Measurements from ENCODE around the gene GDF9. TPM values are rescaled to one million over a fixed set of nuclear protein-coding genes. Genes with fewer than 3 reads are reported as not detected.
A peak's percentile ranks its signal among the peaks of the same experiment; 100 is the strongest.

The GDF9 gene
- polyA plus RNA-seq, 1 donor, result 0.51 TPM

GRCh38 chr5:132873119-132873929, 7.1 kb upstream of the GDF9 start, which contains the start of gene LEAP2:
Gene LEAP2 (plus strand): TSS chr5:132873668. CDS start chr5:132873695, 27 bp downstream.
- DNase-seq, result peak; percentile 82 to 94
- Histone ChIP-seq H3K4me1 (ENCODE audit: control insufficient read depth, insufficient read depth, low read length) (peaks cover 30% of the 10 kb centered on the region), H3K4me3 (ENCODE audit: low read length) (no peak within 1 kb of the TSS), H3K27me3 (ENCODE audit: control insufficient read depth, insufficient read depth, low read length) (no peaks in the 10 kb centered on the region), H3K36me3 (ENCODE audit: control insufficient read depth, insufficient read depth, low read length) (peaks cover 38% of the 10 kb centered on the region), H3K9me3 (ENCODE audit: control insufficient read depth, low read depth, low read length) (peaks cover 2% of the 10 kb centered on the region), H3K27ac (ENCODE audit: low read length) (peak within 1 kb of the TSS; percentile 88)
- 80% methylated on average over 1 of the region's 6 CpGs for WGBS (ENCODE audit: insufficient coverage, low lambda C conversion rate)

- peak in 1 of 2 donors; percentile 61 for DNase-seq
- no CpG with 5 or more reads among the region's 1 CpG for WGBS (ENCODE audit: insufficient coverage, low lambda C conversion rate)
- no peak overlapping the region for H3K4me3 ChIP-seq (ENCODE audit: low read length)
- H3K36me3 ChIP-seq (ENCODE audit: control insufficient read depth, insufficient read depth, low read length), result peaks cover 38% of the 10 kb centered on the region
- H3K4me1 ChIP-seq (ENCODE audit: control insufficient read depth, insufficient read depth, low read length), result peaks cover 30% of the 10 kb centered on the region
- H3K27ac ChIP-seq (ENCODE audit: low read length), result peak overlapping the region; percentile 88
- H3K27me3 ChIP-seq (ENCODE audit: control insufficient read depth, insufficient read depth, low read length), result no peaks in the 10 kb centered on the region
- peaks cover 2% of the 10 kb centered on the region for H3K9me3 ChIP-seq (ENCODE audit: control insufficient read depth, low read depth, low read length)
Observed at GRCh38 chr5:132872788-132873118, 6.5 kb upstream of the GDF9 start.

- no peaks in the 10 kb centered on the region for H3K27me3 ChIP-seq (ENCODE audit: control insufficient read depth, insufficient read depth, low read length)
- peaks cover 38% of the 10 kb centered on the region for H3K36me3 ChIP-seq (ENCODE audit: control insufficient read depth, insufficient read depth, low read length)
- H3K9me3 ChIP-seq (ENCODE audit: control insufficient read depth, low read depth, low read length), result peaks cover 2% of the 10 kb centered on the region
- H3K27ac ChIP-seq (ENCODE audit: low read length), result peak overlapping the region; percentile 88
- no peak for DNase-seq
- H3K4me1 ChIP-seq (ENCODE audit: control insufficient read depth, insufficient read depth, low read length), result peaks cover 36% of the 10 kb centered on the region
- no peak overlapping the region for H3K4me3 ChIP-seq (ENCODE audit: low read length)
- no CpG with 5 or more reads among the region's 5 CpGs for WGBS (ENCODE audit: insufficient coverage, low lambda C conversion rate)
Observed at GRCh38 chr5:132871459-132872284, 5.4 kb upstream of the GDF9 start.

GRCh38 chr5:132870801-132871200, 4.5 kb upstream of the GDF9 start:
- peaks cover 2% of the 10 kb centered on the region for H3K9me3 ChIP-seq (ENCODE audit: control insufficient read depth, low read depth, low read length)
- H3K4me1 ChIP-seq (ENCODE audit: control insufficient read depth, insufficient read depth, low read length), result peaks cover 39% of the 10 kb centered on the region
- H3K27me3 ChIP-seq (ENCODE audit: control insufficient read depth, insufficient read depth, low read length), result no peaks in the 10 kb centered on the region
- WGBS (ENCODE audit: insufficient coverage, low lambda C conversion rate), result 100% methylated on average over 1 of the region's 2 CpGs
- H3K27ac ChIP-seq (ENCODE audit: low read length), result no peak overlapping the region
- peaks cover 38% of the 10 kb centered on the region for H3K36me3 ChIP-seq (ENCODE audit: control insufficient read depth, insufficient read depth, low read length)
- no peak for DNase-seq
- no peak overlapping the region for H3K4me3 ChIP-seq (ENCODE audit: low read length)

- no peak for DNase-seq
- Histone ChIP-seq H3K9me3 (ENCODE audit: control insufficient read depth, low read depth, low read length) (no peaks in the 10 kb centered on the region), H3K36me3 (ENCODE audit: control insufficient read depth, insufficient read depth, low read length) (peaks cover 34% of the 10 kb centered on the region), H3K4me1 (ENCODE audit: control insufficient read depth, insufficient read depth, low read length) (peaks cover 38% of the 10 kb centered on the region), H3K27me3 (ENCODE audit: control insufficient read depth, insufficient read depth, low read length) (no peaks in the 10 kb centered on the region), H3K4me3 (ENCODE audit: low read length) (no peak overlapping the region), H3K27ac (ENCODE audit: low read length) (no peak overlapping the region)
- WGBS (ENCODE audit: insufficient coverage, low lambda C conversion rate), result no CpG with 5 or more reads among the region's 4 CpGs
Observed at GRCh38 chr5:132868754-132869153, 2.5 kb upstream of the GDF9 start.

GRCh38 chr5:132867046-132867451, 780 bp upstream of the GDF9 start:
- Histone ChIP-seq H3K27ac (ENCODE audit: low read length) (peak overlapping the region; percentile 95), H3K27me3 (ENCODE audit: control insufficient read depth, insufficient read depth, low read length) (no peaks in the 10 kb centered on the region), H3K36me3 (ENCODE audit: control insufficient read depth, insufficient read depth, low read length) (peaks cover 34% of the 10 kb centered on the region), H3K4me1 (ENCODE audit: control insufficient read depth, insufficient read depth, low read length) (peaks cover 26% of the 10 kb centered on the region), H3K4me3 (ENCODE audit: low read length) (peak overlapping the region; percentile 95), H3K9me3 (ENCODE audit: control insufficient read depth, low read depth, low read length) (no peaks in the 10 kb centered on the region)
- DNase-seq, result no peak
- no CpG with 5 or more reads among the region's 13 CpGs for WGBS (ENCODE audit: insufficient coverage, low lambda C conversion rate)

- H3K36me3 ChIP-seq (ENCODE audit: control insufficient read depth, insufficient read depth, low read length), result peaks cover 26% of the 10 kb centered on the region
- H3K4me3 ChIP-seq (ENCODE audit: low read length), result peak overlapping the region; percentile 95
- H3K4me1 ChIP-seq (ENCODE audit: control insufficient read depth, insufficient read depth, low read length), result peaks cover 16% of the 10 kb centered on the region
- WGBS (ENCODE audit: insufficient coverage, low lambda C conversion rate), result no CpG with 5 or more reads among the region's 30 CpGs
- H3K27me3 ChIP-seq (ENCODE audit: control insufficient read depth, insufficient read depth, low read length), result no peaks in the 10 kb centered on the region
- no peak for DNase-seq
- no peaks in the 10 kb centered on the region for H3K9me3 ChIP-seq (ENCODE audit: control insufficient read depth, low read depth, low read length)
- H3K27ac ChIP-seq (ENCODE audit: low read length), result peak overlapping the region; percentile 95
Observed at GRCh38 chr5:132865668-132866341, 464 bp downstream of the GDF9 start.

- WGBS (ENCODE audit: insufficient coverage, low lambda C conversion rate), result no CpG with 5 or more reads among the region's 5 CpGs
Observed at GRCh38 chr5:132860742-132861141, 5.5 kb downstream of the GDF9 start.

GRCh38 chr5:132859889-132860437, 6.3 kb downstream of the GDF9 start:
- no peak for DNase-seq
- H3K27me3 ChIP-seq (ENCODE audit: control insufficient read depth, insufficient read depth, low read length), result no peaks in the 10 kb centered on the region
- WGBS (ENCODE audit: insufficient coverage, low lambda C conversion rate), result 100% methylated on average over 1 of the region's 2 CpGs
- H3K9me3 ChIP-seq (ENCODE audit: control insufficient read depth, low read depth, low read length), result no peaks in the 10 kb centered on the region
- H3K4me1 ChIP-seq (ENCODE audit: control insufficient read depth, insufficient read depth, low read length), result peaks cover 3% of the 10 kb centered on the region
- no peak overlapping the region for H3K27ac ChIP-seq (ENCODE audit: low read length)
- H3K36me3 ChIP-seq (ENCODE audit: control insufficient read depth, insufficient read depth, low read length), result no peaks in the 10 kb centered on the region
- no peak overlapping the region for H3K4me3 ChIP-seq (ENCODE audit: low read length)

More at GRCh38 chr5:132860742-132861141, 5.5 kb downstream of the GDF9 start:
- no peak overlapping the region for H3K4me3 ChIP-seq (ENCODE audit: low read length)
- no peaks in the 10 kb centered on the region for H3K9me3 ChIP-seq (ENCODE audit: control insufficient read depth, low read depth, low read length)
- H3K36me3 ChIP-seq (ENCODE audit: control insufficient read depth, insufficient read depth, low read length), result no peaks in the 10 kb centered on the region
- H3K27ac ChIP-seq (ENCODE audit: low read length), result no peak overlapping the region
- peaks cover 6% of the 10 kb centered on the region for H3K4me1 ChIP-seq (ENCODE audit: control insufficient read depth, insufficient read depth, low read length)
- H3K27me3 ChIP-seq (ENCODE audit: control insufficient read depth, insufficient read depth, low read length), result no peaks in the 10 kb centered on the region
- no peak for DNase-seq

- Histone ChIP-seq H3K9me3 (ENCODE audit: control insufficient read depth, low read depth, low read length) (no peaks in the 10 kb centered on the region), H3K27me3 (ENCODE audit: control insufficient read depth, insufficient read depth, low read length) (no peaks in the 10 kb centered on the region), H3K4me3 (ENCODE audit: low read length) (no peak overlapping the region), H3K36me3 (ENCODE audit: control insufficient read depth, insufficient read depth, low read length) (no peaks in the 10 kb centered on the region), H3K27ac (ENCODE audit: low read length) (no peak overlapping the region), H3K4me1 (ENCODE audit: control insufficient read depth, insufficient read depth, low read length) (no peaks in the 10 kb centered on the region)
- no peak for DNase-seq
- WGBS (ENCODE audit: insufficient coverage, low lambda C conversion rate), result no CpG with 5 or more reads among the region's 3 CpGs
Observed at GRCh38 chr5:132856011-132856410, 10.3 kb downstream of the GDF9 start.

All from large intestine (tissue), 3 donors.